ENCODE results near the gene GBP3. TPM values are rescaled to one million over a fixed set of nuclear protein-coding genes. Genes with fewer than 3 reads are reported as not detected.
"Not testable (repeated sequence)": the region's sequence is repeated elsewhere in the genome, so short reads cannot be mapped to it uniquely, and the experiment has no call there.

GBP3 gene
- total and polyA plus RNA-seq, 8 donors: 2.1 to 18.4 (median 3.9) TPM

- H3K9me3 ChIP-seq: no peaks in the 10 kb centered on the region
- no peak for DNase-seq
- H3K27ac ChIP-seq: peak overlapping the region in 2 of 4 donors; percentile 47 to 73
- 45 to 59% methylated on average over 2 of the region's 2 CpGs for WGBS, 2 donors
- FAIRE-seq: no peak
- peaks cover 35 to 37% (median 37%) of the 10 kb centered on the region in 3 donors for H3K4me1 ChIP-seq
- no peak overlapping the region for H3K4me3 ChIP-seq
- intact Hi-C loops (cut with DNase I): no loop called here
- peak in 3 of 4 donors; percentile 10 to 23 (median 13) for ATAC-seq
- TF ChIP-seq CTCF (IDR thresholded peaks at IDR 0.05): no peak
- H3K36me3 ChIP-seq: peaks cover 0 to 5% (median 0%) of the 10 kb centered on the region in 3 donors
- H3K27me3 ChIP-seq: no peaks in the 10 kb centered on the region
Observed at GRCh38 chr1:88979054-88979748, 43.5 kb downstream of the GBP3 start.

- H3K9me3 ChIP-seq: no peaks in the 10 kb centered on the region
- intact Hi-C loops (cut with DNase I): no loop called here
- TF ChIP-seq CTCF (IDR thresholded peaks at IDR 0.05): no peak
- H3K36me3 ChIP-seq: no peaks in the 10 kb centered on the region
- no peak for DNase-seq
- FAIRE-seq: no peak
- WGBS, 2 donors: 95% methylated on average over 5 of the region's 5 CpGs
- ATAC-seq: no peak
- no peak overlapping the region for H3K27ac ChIP-seq
- H3K4me3 ChIP-seq: no peak overlapping the region
- no peaks in the 10 kb centered on the region for H3K27me3 ChIP-seq
- H3K4me1 ChIP-seq: peaks cover 19 to 23% (median 21%) of the 10 kb centered on the region in 3 donors
Observed at GRCh38 chr1:88976235-88976634, 46.4 kb downstream of the GBP3 start.

- H3K27ac ChIP-seq; ATAC-seq; H3K27me3 ChIP-seq; H3K36me3 ChIP-seq; FAIRE-seq; intact Hi-C loops (cut with DNase I); DNase-seq; H3K4me3 ChIP-seq; H3K9me3 ChIP-seq: not testable (repeated sequence)
- 90 to 94% methylated on average over 13 of the region's 13 CpGs for WGBS, 2 donors
- H3K4me1 ChIP-seq: peaks cover 9 to 11% (median 10%) of the 10 kb centered on the region in 3 donors
Observed at GRCh38 chr1:88974616-88975172, 48.0 kb downstream of the GBP3 start.

- no peaks in the 10 kb centered on the region for H3K9me3 ChIP-seq
- H3K4me1 ChIP-seq: peaks cover 0 to 5% (median under 1%) of the 10 kb centered on the region in 3 donors
- intact Hi-C loops (cut with DNase I): no loop called here
- no peak overlapping the region for H3K4me3 ChIP-seq
- DNase-seq (no peak), ATAC-seq (peak; percentile 55 to 71 (median 64)), FAIRE-seq (no peak)
- WGBS, 2 donors: 11 to 13% methylated on average over 2 of the region's 2 CpGs
- TF ChIP-seq CTCF (IDR thresholded peaks at IDR 0.05): peak; percentile 32 to 55 (median 53)
- H3K27me3 ChIP-seq: no peaks in the 10 kb centered on the region
- no peak overlapping the region for H3K27ac ChIP-seq
- no peaks in the 10 kb centered on the region for H3K36me3 ChIP-seq
Observed at GRCh38 chr1:88973520-88974137, 49.0 kb downstream of the GBP3 start.

GRCh38 chr1:88961647-88962275, 60.9 kb downstream of the GBP3 start:
- DNase-seq (peak in 1 of 6 donors; percentile 15), ATAC-seq (peak; percentile 76 to 92 (median 89)), FAIRE-seq (no peak)
- H3K27ac ChIP-seq: peak overlapping the region; percentile 17 to 56 (median 44)
- H3K27me3 ChIP-seq: no peaks in the 10 kb centered on the region
- no peak overlapping the region for H3K4me3 ChIP-seq
- intact Hi-C loops (cut with DNase I): no loop called here
- TF ChIP-seq CTCF (IDR thresholded peaks at IDR 0.05): no peak
- no peaks in the 10 kb centered on the region for H3K9me3 ChIP-seq
- peaks cover 0 to 12% (median 5%) of the 10 kb centered on the region in 3 donors for H3K4me1 ChIP-seq
- H3K36me3 ChIP-seq: peaks cover 0 to 27% (median 13%) of the 10 kb centered on the region in 3 donors

All from pancreas (tissue), 10 donors.